ENCODE results near the gene ARL3. TPM values are rescaled to one million over a fixed set of nuclear protein-coding genes. Genes with fewer than 3 reads are reported as not detected.

The ARL3 gene
- total and polyA plus RNA-seq, 2 of the 4 experiments (the other 2 are of a cell fraction), result 5.0 to 14.3 TPM

- peak overlapping the region; percentile 79; the same call in 2 of the 3 replicates for H2BK15ac ChIP-seq (ENCODE audit: low read depth, low read length)
- peaks cover 49% of the 10 kb centered on the region for H3K4me1 ChIP-seq (ENCODE audit: control insufficient read depth, insufficient read depth, low read length)
- CTCF ChIA-PET, result interaction anchor here (0.7 to 2.9 kb wide), 6 partner anchors 11 to 42 kb away, joined by 3 to 14 read pairs (median 4); partner anchors contain the start of genes ARL3 and SFXN2
These were observed 36.7 kb downstream of the ARL3 start for GRCh38 chr10:102677331-102678067.

More at GRCh38 chr10:102677331-102678067, 36.7 kb downstream of the ARL3 start:
- 47% methylated on average over 4 of the region's 9 CpGs; no CpG with 5 or more reads in 1 of the 2 experiments for WGBS, 2 experiments (ENCODE audit: extremely low coverage in 2 of 2, insufficient read length in 1 of 2)
- Histone ChIP-seq H3K4me2 (ENCODE audit: low read depth, low read length) (peak overlapping the region; percentile 76), H4K91ac (ENCODE audit: insufficient read depth, low read depth, low read length) (peak overlapping the region; percentile 83), H2AK5ac (ENCODE audit: low read depth, low read length) (peak overlapping the region; percentile 83), H3K9ac (ENCODE audit: low read depth, low read length) (peak overlapping the region; percentile 73), H3K14ac (replicated peaks; ENCODE audit: low read depth, low read length) (peak overlapping the region; percentile 78), H2AK9ac (replicated peaks; ENCODE audit: low read depth, low read length, poor library complexity) (peak overlapping the region; percentile 73), H4K8ac (ENCODE audit: low read depth in 2 of 2, low read length in 2 of 2) (peak overlapping the region; percentile 22 to 83), H3K4ac (ENCODE audit: low read depth, low read length) (peak overlapping the region; percentile 66), H3K27ac (ENCODE audit: insufficient read depth, low read length) (peak overlapping the region; percentile 99), H4K5ac (ENCODE audit: low read depth, low read length) (peak overlapping the region; percentile 89), H3K4me3 (ENCODE audit: insufficient read depth, low read depth, low read length) (no peak overlapping the region), H3K23ac (ENCODE audit: low read depth, low read length) (peak overlapping the region; percentile 82), H3K9me3 (ENCODE audit: control insufficient read depth, insufficient read depth, low read length) (no peaks in the 10 kb centered on the region), H3K36me3 (ENCODE audit: control insufficient read depth, insufficient read depth, low read length) (peaks cover 9% of the 10 kb centered on the region; the same call in 1 of the 2 replicates), H4K20me1 (ENCODE audit: insufficient read depth, low read length) (no peaks in the 10 kb centered on the region), H3K9me1 (ENCODE audit: insufficient read depth, low read length) (peaks cover 27% of the 10 kb centered on the region), H2BK120ac (ENCODE audit: low read depth, low read length) (peak overlapping the region; percentile 85), H2BK5ac (ENCODE audit: low read depth, low read length, poor library complexity, severe bottlenecking) (peak overlapping the region; percentile 97), H3K27me3 (ENCODE audit: control insufficient read depth, insufficient read depth, low read length) (no peaks in the 10 kb centered on the region), H3K56ac (ENCODE audit: extremely low read depth, insufficient read depth, low read length) (peak overlapping the region; percentile 78; the same call in 1 of the 2 replicates), H3K79me1 (ENCODE audit: low read depth in 1 of 2, low read length in 2 of 2) (peaks cover 9 to 53% of the 10 kb centered on the region in 2 experiments; a peak in 3 of 4 replicates), H2BK20ac (ENCODE audit: low read depth, low read length) (peak overlapping the region; percentile 84), H2AFZ (replicated peaks; ENCODE audit: low read length, poor library complexity) (peak overlapping the region; percentile 33), H3K18ac (ENCODE audit: low read depth, low read length) (peak overlapping the region; percentile 86)
- no TSS peak for BruUV-seq (replicated peaks)
- in situ Hi-C loops (cut with MboI; ENCODE audit: low sequenced_read_pairs), result no loop called here
- DNase-seq, result no peak
- intact Hi-C loops (cut with micrococcal nuclease), result loop anchor here (2.0 kb wide), 2 partner anchors 31 to 35 kb away; no protein-coding TSS in a partner anchor
- dilution Hi-C loops (cut with HindIII; ENCODE audit: low sequenced_read_pairs, unreplicated experiment), result no loop called here
- TF ChIP-seq CHD1 (IDR thresholded peaks at IDR 0.05; ENCODE audit: low read depth, low read length) (no peak), SMC3 (IDR thresholded peaks at IDR 0.05; ENCODE audit: low read depth, low read length) (no peak), MAZ (IDR thresholded peaks at IDR 0.05; ENCODE audit: borderline replicate concordance, low read depth, low read length) (no peak), RFX5 (IDR thresholded peaks at IDR 0.05; ENCODE audit: low read depth, low read length) (no peak), RAD21 (IDR thresholded peaks at IDR 0.05; ENCODE audit: low read length) (no peak), NFE2L2 (IDR thresholded peaks at IDR 0.05; ENCODE audit: low read depth, low read length) (no peak), RCOR1 (IDR thresholded peaks at IDR 0.05; ENCODE audit: insufficient replicate concordance, low read length) (no peak), CEBPB (IDR thresholded peaks at IDR 0.05; ENCODE audit: low read depth, low read length) (no peak), ELK1 (IDR thresholded peaks at IDR 0.05; ENCODE audit: borderline replicate concordance, low read depth, low read length) (no peak), MAFK (IDR thresholded peaks at IDR 0.05; ENCODE audit: low read depth, low read length) (no peak), FOS (IDR thresholded peaks at IDR 0.05; ENCODE audit: low read depth, low read length) (no peak), MXI1 (IDR thresholded peaks at IDR 0.05; ENCODE audit: borderline replicate concordance, low read depth, low read length) (no peak)
- ATAC-seq (ENCODE audit: low read depth), result no peak
- POLR2A ChIA-PET (ENCODE audit: unreplicated experiment), result no interaction called here

Measured in IMR-90 (cell line).